NCI-H2107 treated with DMSO at 0.1 percent for 48 hours (cell line): Measurements from ENCODE around the gene RNU6-9.
"Not testable (repeated sequence)": the region's sequence is repeated elsewhere in the genome, so short reads cannot be mapped to it uniquely, and the experiment has no call there.

Source experiments
- DNase-seq: peaks from one replicate; lab custom pipeline; 2025; ENCODE audit not compliant: unreplicated experiment; lab: John Stamatoyannopoulos, UW

Gene RNU6-9

DNA sequence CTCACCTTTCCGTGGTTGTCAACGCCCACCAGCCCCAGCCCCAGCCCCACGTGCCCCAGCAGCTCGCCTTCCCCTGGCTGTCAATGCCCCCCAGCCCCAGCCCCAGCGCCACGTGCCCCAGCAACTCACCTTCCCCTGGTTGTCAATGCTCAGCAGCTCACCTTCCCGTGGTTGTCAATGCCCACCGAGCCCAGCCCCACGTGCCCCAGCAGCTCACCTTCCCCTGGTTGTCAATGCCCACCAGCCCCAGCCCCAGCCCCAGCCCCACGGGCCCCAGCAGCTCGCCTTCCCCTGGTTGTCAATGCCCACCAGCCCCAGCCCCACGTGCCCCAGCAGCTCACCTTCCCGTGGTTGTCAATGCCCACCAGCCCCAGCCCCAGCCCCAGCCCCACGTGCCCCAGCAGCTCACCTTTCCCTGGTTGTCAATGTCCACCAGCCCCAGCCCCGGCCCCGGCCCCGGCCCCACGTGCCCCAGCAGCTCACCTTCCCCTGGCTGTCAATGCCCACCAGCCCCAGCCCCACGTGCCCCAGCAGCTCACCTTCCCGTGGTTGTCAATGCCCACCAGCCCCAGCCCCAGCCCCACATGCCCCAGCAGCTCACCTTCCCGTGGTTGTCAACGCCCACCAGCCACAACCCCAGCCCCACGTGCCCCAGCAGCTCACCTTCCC, 15.2 kb upstream of the RNU6-9 start:
- DNase-seq = not testable (repeated sequence)

DNA sequence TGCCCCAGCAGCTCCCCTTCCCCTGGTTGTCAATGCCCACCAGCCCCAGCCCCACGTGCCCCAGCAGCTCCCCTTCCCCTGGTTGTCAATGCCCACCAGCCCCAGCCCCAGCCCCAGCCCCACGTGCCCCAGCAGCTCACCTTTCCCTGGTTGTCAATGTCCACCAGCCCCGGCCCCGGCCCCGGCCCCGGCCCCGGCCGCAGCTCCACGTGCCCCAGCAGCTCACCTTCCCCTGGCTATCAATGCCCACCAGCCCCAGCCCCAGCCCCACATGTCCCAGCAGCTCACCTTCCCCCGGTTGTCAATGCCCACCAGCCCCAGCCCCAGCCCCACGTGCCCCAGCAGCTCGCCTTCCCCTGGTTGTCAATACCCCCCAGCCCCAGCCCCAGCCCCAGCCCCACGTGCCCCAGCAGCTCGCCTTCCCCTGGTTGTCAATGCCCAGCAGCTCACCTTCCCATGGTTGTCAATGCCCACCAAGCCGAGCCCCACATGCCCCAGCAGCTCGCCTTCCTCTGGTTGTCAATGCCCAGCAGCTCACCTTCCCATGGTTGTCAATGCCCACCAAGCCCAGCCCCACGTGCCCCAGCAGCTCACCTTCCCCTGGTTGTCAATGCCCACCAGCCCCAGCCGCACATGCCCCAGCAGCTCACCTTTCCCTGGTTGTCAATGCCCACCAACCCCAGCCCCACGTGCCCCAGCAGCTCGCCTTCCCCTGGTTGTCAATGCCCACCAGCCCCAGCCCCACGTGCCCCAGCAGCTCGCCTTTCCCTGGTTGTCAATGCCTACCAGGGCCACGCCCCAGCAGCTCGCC, 14.3 kb upstream of the RNU6-9 start:
- DNase-seq = not testable (repeated sequence)

DNA sequence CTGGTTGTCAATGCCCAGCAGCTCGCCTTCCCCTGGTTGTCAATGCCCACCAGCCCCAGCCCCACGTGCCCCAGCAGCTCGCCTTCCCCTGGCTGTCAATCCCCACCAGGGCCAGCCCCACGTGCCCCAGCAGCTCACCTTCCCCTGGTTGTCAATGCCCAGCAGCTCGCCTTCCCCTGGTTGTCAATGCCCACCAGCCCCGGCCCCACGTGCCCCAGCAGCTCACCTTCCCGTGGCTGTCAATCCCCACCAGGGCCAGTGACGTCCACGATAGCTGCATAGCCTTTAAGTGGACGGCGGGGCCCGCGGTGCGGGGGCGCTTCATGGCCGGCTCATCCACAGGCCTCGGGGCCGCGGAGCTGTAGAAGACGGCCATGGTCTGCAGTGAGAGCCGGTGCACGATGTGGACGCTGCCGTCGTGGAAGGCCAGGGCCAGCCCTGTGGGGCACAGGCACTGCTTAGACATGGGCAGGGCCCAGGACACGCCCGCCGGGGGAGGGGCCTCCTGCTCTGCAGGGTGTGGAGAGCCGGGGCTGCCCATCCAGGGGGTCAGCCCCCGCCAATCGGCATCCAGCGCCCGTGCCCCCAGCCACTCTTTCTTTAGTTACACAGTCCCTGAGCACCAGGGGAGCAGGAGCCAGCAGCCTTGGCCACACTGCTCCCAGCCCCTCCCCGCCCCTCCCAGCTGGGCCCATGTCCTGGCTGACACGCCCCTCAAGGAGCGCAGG, 13.4 kb upstream of the RNU6-9 start:
- no peak for DNase-seq

GRCh38 chr19:881385-882071, 11.8 kb upstream of the RNU6-9 start:
- DNase-seq = no peak

DNA sequence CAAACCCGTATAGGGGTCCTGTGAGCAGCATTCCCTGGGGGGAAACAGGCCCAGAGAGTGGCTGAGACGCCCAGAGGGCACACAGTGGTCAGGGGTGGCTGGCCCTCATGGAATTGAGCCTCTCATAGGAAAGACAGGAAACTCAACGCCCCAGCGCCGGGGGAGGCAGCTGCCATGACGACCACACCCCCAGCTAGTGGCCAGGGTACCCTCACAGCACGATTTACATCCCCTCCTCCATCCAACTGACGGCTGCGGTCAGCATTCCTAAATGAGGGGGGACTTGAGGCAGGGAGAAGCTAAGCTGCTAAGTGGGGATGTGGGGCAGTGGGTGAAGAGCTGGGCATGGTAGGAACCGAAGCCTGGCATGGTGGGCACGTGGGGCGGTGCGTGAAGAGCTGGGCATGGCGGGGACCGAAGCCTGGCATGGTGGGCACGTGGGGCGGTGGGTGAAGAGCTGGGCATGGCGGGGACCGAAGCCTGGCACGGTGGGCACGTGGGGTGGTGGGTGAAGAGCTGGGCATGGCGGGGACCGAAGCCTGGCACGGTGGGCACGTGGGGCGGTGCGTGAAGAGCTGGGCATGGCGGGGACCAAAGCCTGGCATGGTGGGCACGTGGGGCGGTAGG, 10.3 kb upstream of the RNU6-9 start:
- DNase-seq = no peak

DNA sequence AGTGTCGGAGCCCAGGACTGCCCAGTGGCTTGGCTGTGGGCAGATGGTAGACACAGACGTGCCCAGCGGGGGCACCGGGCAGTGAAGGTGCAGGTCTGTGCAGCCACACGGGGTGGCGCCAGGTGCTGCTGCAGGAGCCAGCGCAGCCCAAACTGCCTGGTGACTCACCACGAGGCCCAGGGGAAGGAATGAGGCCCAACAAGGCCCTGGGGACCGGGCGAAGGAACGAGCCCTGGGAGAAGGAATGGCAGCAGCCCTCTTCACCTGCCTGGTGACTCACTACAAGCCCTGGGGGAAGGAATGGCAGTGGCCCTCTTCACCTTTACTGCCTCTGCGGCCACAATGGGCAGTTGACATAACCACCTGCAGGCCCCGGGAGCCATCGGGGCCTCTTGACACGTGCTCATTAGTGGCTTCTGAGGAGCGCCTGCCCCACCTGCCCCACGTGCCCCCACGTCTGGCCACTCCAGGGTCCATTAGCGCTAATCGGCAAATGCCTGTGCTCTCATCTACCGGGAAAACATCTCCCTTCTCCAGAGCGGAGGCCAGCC, 9.5 kb upstream of the RNU6-9 start:
- DNase-seq = peak; percentile 49

- DNase-seq = no peak
These were observed 8.7 kb upstream of the RNU6-9 start for GRCh38 chr19:884420-885211.

- no peak for DNase-seq
These were observed 7.6 kb upstream of the RNU6-9 start for GRCh38 chr19:885536-886224.

DNA sequence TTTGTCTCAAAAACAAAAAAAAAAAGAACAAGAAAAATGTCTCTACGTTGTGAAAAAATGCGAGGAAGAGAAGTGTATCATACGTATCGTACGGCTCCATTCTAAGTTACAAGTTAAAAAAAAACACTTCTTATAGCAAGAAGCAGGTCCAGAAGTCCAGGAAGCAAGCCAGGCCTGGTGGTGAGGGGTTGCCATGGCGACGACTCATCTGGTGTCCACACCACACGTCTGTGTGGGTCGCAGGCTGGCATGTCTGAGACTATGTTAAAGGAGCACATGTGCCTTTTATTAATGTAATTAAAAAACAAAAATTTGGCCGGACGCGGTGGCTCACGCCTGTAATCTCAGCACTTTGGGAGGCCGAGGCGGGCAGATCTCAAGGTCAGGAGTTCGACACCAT, 6.2 kb upstream of the RNU6-9 start:
- no peak for DNase-seq

DNA sequence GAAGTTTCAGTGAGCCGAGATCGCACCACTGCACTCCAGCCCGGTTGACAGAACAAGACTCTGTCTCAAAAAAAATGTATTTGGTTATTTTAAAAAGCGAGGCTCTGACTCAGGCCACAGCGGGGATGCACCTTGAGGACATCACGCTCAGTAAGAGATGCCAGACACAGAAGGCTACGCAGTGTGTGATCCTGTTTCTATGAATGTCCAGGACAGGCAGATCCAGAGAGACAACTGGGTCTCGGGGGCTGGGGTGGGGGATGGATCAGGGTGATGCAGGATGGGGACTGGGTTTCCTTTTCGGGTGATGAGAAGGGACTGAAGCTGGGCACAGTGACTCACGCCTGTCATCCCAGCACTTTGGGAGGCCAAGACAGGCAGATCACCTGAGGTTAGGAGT, 5.7 kb upstream of the RNU6-9 start:
- no peak for DNase-seq

GRCh38 chr19:888581-889385, 4.5 kb upstream of the RNU6-9 start:
- no peak for DNase-seq

GRCh38 chr19:889662-890295, 3.5 kb upstream of the RNU6-9 start:
- DNase-seq = no peak

- no peak for DNase-seq
These were observed 2.5 kb upstream of the RNU6-9 start for GRCh38 chr19:890831-891230.

- DNase-seq = not testable (repeated sequence)
These were observed 1.7 kb upstream of the RNU6-9 start for GRCh38 chr19:891421-892200.

DNA sequence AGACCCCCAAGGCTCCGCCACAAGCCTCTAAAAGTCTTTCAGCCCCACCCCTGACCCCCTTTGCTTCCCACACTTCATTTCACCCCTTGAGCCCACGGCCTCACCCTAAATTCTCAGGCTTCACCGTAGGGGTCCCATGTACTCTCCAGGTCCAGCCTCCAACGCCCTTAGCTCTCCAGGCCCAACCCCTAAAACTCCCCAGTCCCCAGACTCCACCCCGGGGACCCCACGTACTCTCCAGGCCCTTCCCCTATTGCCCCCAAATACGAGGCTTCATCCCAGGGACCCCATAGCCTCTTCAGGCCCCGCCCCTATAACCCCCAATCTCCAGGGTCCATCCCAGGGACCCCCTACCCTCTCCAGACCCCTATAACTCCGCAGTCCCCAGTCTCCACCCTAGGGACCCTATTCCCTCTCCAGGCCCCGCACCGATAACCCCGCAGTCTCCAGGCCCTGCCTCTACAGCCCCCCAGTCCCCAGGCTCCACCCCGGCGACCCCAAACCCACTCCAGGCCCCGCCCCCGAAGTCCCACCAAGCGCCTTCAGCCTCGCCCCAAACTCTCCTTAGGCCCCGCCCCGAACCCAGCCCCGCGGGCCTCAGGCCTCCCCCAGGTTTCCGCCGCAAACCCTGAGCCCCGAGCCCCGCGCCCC, 916 bp upstream of the RNU6-9 start:
- DNase-seq = no peak

DNA sequence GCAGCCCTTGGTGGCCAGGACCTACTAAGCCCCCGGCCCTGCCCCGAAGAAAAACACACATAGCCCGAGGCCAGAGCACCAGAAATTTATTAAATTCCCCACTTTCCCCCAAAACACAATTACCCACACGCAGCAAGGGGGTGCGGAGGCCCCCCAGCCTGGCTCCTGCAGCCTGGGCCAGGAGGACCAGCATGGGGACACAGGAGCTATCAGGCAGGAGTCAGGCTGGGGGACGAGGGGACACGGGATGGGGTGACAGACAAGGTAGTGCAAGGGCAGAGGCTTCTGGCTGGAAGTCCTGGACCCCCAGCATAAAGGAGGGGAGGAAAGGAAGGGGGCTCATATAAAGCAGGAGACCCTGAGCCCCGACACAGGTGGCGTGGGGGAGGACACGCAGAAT, 3.1 kb downstream of the RNU6-9 start:
- no peak for DNase-seq

DNA sequence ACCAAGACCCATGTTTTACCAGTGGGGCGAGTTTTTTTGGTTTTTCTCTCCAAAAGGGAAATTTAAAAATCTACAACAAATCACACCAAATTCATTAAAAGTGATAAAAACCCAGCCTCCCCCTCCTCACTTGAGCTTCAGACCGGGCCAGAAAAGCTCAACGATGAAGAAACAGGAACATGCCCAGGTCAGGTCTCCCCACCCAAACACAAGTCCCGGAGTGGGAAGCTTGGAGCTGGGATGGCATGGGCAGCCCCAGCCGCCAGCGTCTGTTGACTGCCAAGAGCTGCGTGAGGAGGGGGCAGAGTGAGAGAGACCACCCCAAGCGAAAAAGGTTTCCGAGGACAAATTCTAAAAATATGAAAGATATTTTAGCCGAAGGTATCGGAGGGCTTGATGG, 3.7 kb downstream of the RNU6-9 start:
- DNase-seq = no peak
